NCI-H526 (cell line): ENCODE measurements around the gene IGFBP6.
"Not testable (repeated sequence)": the region's sequence is repeated elsewhere in the genome, so short reads cannot be mapped to it uniquely, and the experiment has no call there.

Experiments used
- DNase-seq, 2 experiments: peaks; one replicate each; lab custom pipeline; 2025; lab: John Stamatoyannopoulos, UW

The IGFBP6 gene

DNA sequence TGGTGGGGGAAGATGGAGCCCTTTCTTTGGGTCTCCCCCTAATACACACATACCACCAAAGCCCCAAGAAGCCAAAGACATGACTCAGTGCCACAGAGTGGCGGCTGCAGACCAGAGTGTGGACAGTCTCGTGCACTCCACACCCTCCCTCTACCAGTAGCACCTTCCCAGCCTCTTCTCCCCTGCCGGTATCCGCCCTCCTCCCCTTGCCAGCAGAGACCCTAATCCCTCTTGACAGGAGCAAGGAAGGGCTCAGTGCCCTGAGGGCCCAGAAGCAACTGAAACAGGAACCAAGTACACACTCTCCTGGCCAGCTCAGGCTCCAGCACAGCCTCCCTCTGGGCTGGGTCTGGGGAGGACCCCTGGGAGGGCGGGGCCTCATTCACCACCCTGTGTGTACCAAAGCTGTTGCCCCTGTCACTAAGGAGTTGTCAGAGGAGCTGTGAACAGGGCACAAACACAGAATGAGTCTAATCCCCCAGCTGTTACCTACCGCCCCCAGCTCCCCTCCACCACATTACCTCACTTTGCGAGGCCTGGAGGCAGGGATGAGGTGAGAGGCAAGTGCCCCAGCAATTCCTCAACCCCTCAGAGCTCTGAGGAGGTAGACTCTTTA lies 26.5 kb upstream of the IGFBP6 start:
- DNase-seq = no peak

DNA sequence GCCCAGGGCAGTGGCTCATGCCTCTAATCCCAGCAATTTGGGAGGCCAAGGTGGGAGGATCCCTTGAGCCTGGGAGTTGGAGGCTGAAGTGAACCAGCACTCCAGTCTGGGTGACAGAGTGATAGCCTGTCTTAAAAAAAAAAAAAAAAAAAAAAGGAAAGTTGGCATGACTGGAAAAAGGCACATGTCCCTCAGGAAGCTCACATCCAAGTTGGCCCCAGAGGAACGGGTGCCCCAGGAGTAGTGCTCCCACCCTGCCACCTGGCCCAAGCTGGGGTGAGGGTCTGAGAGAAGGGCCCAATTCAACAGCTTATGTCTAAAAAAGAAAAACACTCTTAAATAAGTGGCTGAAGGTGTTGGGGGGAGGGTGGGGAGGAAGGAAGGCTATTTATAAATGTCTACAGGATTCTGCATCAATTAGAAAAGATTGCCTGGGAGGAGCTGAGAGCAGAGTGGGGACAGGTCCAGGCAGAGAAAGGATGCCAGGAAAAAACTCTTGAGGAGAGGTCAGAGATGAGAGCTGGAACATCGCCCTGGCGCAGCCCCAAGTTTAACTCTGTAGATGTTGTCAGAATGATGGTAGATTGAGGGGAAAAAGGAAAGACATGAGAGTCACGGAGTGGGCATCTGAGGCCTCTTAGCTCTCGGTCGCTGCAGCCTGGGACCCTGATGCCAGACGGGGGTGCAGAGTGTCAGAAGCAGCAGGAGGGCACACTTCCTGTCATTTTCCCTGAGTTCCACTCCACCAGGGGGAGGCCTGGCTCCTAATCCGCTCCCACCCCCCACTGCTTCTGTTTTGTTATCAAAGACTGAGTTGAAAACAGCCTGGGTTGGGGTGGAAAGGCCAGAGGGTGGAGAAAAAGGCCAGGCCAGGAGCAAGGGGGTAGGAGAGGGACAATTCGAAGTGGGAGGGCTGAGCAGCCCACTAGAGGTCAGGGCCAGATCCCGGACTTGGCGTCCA lies 25.6 kb upstream of the IGFBP6 start:
- DNase-seq = no peak

DNA sequence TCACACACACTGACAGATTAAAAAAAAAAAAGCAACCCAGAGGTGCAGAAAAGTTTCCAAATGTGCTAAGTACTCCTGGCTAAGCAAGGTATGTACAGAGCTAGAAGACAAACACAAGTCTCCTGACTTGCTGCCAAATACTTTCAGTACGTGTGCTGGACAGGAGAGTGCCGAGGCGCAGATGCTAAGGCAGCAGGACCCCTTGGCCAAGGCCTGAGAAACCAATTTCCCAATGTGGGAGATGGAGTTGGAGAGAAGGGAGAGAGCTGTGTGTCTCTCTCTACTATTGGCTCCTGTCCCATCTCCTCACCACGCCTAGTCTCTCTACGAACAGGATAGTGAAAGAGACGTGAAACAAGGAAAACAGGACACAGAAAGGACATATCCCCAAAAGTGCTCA lies 23.6 kb upstream of the IGFBP6 start:
- no peak for DNase-seq

DNA sequence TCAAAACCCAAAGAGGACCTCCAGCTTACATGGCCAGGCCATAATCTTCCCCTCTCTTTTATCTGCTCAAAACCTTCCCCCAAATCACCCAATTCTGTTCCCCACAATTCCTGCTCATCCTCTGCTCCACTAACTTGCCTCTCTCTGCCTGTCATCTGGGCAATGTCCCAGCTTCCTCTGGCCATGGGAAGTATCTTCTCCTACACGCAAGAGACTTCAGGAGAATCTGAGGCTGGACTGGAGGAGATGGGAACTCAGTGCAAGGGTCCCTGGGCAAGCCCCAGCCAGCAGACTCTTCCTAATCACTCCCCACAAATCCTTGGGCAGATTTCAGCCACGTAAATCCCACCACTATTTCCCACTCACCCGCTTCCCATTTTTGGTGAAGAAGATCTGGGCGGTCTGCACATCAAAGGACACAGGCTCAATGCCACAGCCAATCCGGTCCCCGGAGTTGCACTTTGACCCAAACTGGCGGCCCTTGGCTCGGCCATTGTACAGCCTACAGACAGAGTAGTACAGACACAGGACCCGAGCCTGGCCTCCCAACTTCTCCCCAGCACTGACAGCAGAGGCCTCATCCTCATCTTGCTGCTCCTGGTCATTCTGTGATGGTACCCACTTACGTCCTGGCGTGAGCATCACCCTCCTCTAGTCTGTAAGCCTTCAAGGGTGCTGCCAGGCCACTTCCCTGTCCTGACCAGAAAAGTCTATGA lies 23.0 kb upstream of the IGFBP6 start:
- no peak for DNase-seq

DNA sequence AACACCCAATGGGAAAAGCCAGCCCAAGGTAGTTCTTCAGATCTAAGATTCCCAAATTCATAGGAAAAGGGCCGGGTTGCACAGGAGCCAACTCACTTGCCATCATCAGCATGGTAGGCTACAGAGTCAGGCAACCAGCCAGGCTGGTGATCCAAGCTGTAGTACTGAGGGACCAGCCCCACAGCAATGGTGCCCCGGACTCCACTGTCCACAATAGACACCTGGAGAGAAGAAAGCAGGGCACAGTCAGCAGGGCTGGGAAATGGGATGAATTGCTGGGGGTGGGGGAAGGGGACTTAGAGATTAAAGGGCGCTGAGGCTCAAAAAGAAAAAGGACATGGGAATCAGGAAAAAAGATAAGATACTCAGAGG lies 22.5 kb upstream of the IGFBP6 start:
- no peak for DNase-seq

DNA sequence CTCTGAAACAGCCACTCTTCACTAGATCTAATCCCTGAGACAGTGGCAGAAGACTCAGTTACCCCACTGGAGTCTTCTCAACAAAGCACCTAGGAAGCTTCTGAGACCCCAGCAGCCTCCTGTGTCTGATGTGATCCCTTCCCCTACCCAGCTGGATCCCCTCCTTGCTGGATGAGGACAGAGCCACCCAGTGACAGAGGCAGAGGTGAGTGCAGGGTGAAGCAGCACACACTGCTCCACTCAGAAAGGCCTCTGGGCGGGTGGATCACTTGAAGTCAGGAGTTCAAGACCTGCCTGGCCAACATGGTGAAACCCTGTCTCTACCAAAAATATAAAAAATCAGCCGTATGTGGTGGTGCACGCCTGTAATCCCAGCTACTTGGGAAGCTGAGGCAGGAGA lies 21.0 kb upstream of the IGFBP6 start:
- no peak for DNase-seq

DNA sequence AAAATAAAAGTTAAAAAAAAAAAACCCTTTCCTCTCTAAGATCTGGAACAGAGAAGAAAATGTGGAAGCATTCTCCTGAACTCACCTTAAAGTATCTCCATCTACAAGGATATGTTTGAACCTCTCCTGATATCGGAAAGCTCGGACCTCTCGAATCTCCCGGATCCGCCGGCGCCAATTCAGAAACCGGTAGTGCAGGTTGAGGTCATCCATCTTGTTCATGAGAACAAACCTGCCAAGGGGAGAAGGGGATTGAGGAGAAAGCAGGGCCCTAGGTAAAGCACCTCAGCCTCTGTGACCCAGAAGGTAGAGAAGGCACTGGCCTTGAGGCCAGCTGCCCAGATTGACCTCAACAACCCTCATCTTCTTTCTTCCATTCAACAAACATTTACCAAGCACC lies 20.4 kb upstream of the IGFBP6 start:
- DNase-seq = no peak

DNA sequence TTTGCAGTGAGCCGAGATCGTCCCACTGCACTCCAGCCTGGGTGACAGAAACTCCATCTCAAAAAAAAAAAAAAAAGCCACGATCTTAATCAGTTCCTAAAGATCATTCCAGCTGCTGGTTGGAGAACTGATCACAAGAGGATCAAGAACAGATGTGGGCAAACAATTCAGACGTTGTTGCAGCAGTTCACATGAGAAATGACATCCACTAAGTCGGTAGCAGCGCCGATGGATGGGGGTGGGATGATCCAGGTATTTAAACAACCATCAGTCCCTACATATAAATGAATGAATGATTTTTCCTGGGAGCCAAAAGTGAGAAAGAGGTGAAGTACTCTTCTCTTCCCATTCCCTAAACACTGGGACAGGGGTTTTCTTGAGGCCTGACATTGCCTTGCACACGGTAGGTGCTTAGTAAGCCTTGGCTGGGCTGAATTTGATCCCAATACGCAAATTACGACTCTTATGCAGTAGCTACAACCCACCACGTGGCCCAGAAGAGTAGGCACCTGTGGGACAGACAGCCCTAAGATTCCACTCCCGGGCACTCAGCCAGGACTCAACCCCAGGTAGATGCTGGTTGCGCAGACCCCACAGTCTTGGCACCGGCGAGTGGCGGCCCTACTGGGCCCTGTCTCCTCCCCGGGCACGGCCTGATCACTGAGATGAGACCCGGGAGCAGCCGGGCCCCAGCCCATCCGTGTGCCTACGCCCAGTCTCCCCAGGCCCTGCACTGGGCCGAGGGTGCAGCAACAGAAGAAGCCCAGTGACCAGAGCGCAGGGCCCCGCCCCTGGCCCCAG lies 18.8 kb upstream of the IGFBP6 start:
- DNase-seq = peak; percentile 73 to 88

DNA sequence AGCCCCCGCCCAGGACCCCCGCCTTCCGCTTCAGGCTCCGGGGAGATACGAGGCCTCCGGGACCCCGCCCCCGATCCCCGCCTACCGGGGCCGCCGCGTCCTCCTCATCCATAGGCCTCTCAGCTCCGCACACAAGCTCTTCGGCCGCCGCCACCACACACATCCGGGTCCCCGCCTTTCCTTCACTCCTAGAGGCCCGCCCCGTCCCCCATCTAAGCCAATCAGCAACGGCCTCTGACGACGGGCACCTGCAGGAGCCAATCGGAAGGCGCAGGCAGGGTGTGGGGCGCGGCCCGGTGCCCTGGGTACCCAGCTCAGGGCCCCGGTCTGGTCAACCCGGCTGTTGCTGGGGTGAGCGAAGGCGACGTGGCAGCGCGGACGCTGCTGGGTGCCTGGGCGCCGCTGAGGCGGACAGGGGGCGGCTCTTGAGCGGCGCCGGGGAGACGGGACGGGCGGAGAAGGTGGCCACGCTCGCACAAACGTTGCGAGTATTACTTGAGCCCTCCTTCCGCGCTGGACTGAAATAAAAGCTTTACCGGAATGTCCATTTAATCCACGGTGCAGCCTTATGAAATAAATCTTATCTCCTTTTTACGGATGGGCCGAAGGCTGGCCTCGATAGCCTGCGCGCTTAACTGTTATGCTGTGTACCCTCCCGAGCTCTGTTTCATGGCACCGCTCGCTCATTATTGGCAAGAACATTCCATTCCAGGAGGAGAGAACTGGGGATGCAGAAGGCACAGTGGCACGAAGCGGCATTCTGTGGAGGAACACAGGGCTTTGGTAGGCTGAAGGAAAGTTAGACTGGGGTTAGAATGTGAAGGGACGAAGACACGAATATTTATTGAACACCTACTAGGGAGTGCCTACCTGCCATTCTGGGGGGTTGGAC lies 18.0 kb upstream of the IGFBP6 start, which contains the start of gene SPRYD3:
Gene SPRYD3 (minus strand): TSS at position 165 of the 892 bp plus-strand sequence. CDS start 57 bp downstream, at position 108.
- peak; percentile 93 to 98 for DNase-seq

DNA sequence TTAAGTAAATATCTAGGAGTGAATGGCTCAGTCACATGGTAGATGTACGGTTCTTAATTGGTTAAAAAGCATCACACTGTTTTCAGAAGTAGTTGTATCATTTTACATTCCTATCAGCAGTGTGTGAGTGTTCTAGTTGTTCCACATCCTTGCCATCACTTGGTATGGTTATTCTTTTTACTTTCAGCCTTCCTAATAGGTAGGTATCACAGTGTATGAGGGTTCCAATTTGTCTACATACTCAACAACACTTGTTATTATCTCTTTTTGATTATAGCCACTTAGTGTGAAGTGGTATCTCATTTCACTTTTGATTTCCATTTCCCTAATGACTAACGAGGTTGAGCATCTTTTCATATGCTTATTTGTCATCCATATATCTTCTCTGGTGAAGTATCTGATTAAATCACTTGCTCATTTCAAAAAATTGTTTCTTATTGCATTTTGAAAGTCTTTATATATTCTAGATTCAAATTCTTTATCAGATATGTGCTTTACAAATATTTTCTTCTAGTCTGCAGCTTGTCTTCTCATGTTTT lies 14.8 kb upstream of the IGFBP6 start:
- DNase-seq = no peak

DNA sequence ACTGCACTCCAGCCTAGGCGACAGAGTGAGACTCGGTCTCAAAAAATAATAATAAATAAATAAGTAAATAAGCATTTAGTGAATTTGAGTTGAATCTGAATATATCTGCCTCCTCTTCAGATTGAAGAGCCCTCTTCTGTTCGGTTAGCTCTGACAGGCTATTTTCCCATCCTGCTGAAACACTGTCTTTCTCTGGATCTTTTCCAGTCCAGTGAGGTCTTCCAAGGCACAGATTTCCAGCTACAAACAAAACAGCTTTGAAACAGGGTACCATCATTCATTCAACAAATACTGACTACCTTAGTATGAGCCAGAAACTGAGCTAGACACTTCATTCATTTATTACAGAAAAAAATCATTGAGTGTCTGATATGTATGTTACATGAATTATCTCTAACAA lies 11.1 kb upstream of the IGFBP6 start:
- no peak for DNase-seq

DNA sequence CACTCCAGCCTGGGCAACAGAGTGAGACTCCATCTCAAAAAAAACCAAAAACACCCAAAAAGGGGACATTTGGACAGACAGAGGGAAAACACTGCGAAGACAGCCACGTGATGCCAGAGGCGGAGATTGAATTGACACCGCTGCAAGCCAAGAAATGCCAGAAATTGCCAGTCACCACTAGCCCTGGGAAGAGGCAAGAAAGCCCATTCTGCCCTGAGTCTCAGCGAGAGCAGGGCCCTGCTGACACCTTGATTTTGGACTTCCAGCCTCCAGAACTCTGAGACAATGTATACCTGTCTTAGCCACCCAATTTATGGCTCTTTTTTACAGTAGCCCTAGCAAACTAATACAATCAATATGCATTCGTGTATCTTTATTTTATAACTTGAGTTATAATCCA lies 7.4 kb upstream of the IGFBP6 start:
- DNase-seq = no peak

DNA sequence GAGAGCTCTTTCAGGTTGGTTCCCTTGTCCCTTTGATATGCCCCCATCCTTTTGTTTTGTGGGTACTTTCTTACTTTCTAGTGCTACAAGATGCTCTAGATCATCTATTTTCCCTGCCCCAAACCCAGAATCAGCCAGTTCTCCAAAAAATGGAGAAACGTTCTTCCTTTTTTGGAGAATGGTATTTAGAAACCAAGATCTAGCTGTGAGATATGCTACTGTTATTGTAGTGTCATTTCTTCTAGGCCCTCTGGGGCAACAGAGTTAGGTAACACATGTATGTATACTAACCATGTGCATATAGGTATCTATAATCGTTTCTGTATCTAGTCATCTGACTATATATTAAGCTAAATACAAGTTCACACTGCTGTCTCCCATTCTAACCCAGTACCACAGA lies 6.9 kb upstream of the IGFBP6 start:
- DNase-seq = no peak

DNA sequence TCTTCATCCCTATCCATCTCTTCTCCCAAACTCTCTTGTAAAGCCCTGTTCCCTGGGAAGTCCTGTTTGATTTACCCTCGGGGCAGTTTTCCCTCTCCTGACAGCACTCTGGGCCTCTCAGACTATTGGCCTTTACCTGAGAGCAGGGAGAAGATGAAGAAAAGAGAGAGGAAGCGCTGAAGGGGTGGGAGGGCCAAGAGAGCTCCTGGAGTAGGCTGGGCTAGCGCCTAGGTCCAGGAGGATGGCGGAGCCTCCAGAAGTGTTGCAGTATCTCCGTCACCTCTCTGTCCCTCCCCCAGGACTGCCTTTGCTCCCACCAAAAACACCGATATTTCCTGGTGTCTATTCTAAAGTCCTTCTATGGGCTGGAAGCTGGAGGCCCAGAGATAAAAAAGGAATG lies 5.7 kb upstream of the IGFBP6 start:
- DNase-seq = no peak

DNA sequence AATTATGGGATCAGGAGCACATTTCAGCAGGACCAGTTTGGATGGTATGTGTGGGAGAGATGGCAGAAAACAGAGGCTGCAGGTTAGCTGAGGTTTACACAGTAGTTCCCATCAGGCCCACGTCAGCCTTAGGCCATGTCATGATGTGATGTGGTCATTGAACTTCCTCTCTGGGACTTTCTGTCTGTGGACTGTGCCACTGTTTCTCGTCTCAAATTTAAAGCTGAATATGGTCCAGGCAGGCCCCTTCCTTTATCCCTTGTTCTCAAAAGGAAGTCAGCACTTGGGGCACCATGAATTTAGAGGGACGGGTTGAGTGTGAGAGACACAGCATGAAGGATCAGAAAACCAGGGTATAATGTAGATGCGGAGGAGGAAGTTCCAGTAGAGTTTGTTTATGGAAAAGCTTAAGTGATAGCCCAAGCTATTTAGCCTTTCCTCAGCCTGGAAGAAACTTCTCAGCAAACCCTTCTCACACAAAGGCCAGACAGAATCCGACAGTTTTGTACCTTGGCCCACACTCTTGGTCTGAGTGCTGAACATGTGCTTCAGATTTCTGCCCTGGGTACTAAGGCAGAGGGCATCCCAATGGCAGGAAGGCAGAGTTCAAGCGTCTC lies 3.6 kb upstream of the IGFBP6 start:
- no peak for DNase-seq

DNA sequence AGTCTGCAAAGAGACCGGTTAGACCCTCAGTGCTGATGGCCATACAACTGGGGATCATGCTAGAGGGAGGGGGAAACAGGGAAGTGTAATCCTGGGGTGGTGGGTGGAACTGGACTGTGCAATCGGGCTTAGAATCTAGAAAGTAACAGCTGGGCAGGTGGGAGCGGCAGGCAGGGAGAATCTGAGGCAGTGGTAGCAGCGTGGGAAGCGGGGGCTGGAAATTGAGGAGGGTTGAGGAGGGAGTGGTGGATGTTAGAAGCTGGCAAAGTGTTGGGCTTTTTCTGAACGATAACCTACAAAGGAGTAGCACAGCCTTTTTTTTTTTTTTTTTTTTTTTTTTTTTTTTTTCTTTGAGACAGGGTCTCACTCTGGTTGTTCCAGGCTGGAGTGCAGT lies 3.1 kb upstream of the IGFBP6 start:
- no peak for DNase-seq

DNA sequence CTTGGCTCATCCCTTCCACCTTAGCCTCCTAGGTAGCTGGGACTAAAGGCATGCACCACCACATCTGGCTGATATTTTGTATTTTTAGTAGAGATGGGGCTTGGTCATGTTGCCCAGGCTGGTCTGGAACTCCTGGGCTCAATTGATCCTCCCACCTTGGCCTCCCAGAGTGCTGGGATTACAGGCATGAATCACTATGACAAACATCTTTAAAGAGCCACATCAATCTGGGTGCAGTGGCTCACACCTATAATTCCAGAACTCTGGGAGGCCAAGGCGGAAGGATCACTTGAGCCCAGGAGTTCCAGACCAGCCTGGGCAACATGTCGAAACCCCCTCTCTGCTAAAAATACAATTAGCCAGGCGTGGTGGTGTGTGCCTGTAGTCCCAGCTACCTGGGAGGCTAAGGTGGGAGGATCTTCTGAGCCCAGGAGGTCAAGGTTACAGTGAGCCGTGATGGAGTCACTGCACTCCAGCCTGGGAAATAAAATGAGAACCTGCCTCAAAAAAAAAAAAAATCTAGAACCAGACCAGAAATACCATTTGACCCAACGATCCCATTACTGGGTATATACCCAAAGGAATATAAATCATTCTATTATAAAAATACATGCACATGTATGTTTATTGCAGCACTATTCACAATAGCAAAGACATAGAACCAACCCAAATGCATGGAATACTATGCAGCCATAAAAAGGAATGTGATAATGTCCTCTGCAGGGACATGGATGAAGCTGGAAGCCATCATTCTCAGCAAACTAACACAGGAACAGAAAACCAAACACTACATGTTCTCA lies 2.5 kb upstream of the IGFBP6 start:
- not testable (repeated sequence) for DNase-seq

DNA sequence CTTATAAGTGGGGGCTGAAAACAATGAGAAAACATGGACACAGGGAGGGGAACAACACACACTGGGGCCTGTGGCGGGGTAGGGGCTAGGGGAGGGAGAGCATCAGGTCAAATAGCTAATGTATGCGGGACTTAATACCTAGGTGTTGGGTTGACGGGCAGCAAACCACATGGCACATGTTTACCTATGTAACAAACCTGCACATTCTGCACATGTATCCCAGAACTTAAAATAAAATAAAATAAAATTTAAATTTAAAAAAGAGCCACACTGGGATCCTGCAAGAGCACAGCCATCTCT lies 1.9 kb upstream of the IGFBP6 start:
- not testable (repeated sequence) for DNase-seq

DNA sequence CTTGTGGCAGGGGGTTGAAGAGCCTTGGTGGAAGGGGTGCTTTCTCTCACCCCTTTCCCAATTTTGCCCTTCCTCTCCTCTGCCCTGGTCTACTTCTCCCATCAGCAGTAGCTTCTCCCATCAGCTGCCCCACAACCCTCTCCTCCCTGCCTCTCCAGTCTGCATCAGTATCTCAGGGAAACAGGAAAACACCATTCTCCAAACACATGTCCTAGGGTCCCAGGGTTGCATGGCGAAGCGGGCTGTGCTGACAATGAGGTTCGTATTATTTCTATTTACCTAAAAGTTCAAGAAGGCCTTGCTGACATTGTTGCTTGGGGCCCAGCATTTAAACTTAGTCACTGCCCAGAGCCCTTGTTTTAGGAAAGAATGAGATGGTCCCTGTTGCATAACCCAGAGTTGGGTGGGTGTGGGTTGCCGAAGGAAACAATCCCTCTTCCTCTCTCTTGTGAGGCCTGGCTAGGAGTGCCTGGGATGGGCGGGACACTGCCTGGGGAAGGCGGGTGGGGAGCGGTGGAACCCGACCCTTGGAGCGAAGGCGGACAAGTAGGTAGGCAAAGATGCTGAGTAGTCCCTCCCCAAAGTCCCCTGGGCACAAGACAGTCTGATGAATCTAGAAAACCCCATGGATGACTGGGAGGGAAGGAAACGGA lies 1.3 kb upstream of the IGFBP6 start:
- no peak for DNase-seq
